Measurements from ENCODE around the gene CHRM5.

Gene CHRM5

DNA sequence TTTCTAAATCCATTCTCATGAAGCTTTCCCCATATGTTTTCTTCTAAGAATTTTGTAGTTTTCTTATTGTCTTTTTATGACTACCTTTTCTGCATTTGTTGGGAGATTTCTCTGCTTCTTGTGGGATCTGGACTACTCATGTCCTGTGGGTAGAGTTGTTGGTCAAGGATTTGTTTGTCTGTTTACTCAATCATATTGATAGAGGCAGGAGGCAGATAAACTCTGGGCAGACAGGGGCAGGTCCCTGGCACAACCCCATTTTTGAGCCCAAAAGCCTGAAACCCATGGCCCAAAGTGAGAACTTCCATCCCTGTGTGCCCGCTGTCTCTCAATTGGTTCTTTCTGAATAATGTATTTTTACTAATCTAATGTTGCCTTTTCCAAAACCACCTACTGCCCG is 145.9 kb downstream of the CHRM5 start:
- no peak for DNase-seq
- no peak overlapping the region for H3K27ac ChIP-seq
- H3K4me3 ChIP-seq = no peak overlapping the region
- intact Hi-C loops (cut with DNase I; ENCODE audit: low total_unique reads) = no loop called here
- H3K9me3 ChIP-seq = no peaks in the 10 kb centered on the region
- peaks cover 0 to 13% of the 10 kb centered on the region in 2 donors for H3K27me3 ChIP-seq
- TF ChIP-seq, protein P1, sequence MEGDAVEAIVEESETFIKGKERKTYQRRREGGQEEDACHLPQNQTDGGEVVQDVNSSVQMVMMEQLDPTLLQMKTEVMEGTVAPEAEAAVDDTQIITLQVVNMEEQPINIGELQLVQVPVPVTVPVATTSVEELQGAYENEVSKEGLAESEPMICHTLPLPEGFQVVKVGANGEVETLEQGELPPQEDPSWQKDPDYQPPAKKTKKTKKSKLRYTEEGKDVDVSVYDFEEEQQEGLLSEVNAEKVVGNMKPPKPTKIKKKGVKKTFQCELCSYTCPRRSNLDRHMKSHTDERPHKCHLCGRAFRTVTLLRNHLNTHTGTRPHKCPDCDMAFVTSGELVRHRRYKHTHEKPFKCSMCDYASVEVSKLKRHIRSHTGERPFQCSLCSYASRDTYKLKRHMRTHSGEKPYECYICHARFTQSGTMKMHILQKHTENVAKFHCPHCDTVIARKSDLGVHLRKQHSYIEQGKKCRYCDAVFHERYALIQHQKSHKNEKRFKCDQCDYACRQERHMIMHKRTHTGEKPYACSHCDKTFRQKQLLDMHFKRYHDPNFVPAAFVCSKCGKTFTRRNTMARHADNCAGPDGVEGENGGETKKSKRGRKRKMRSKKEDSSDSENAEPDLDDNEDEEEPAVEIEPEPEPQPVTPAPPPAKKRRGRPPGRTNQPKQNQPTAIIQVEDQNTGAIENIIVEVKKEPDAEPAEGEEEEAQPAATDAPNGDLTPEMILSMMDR (IDR thresholded peaks at IDR 0.05) = no peak
- H3K36me3 ChIP-seq = no peaks in the 10 kb centered on the region
- H3K4me1 ChIP-seq = no peaks in the 10 kb centered on the region

DNA sequence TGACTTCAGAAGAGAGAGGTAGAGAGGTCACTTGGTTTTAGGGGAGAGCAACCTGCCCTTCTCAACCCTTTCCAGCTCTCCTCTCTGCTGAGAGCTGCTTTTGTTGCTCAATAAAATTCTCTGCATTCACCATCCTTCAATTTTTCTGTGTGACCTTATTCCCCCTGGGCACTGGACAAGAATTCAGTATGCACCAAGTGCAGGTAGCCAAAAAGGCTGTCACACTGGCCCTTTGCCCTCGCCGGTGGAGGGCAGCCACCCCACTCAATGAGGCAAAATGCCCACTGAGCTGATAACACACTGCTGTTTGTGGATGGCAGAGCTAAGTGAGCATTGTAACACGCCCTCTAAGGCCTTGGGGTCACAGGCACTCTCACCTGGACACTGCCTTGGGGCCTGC is 146.4 kb downstream of the CHRM5 start:
- DNase-seq = no peak
- TF ChIP-seq, protein P1 (IDR thresholded peaks at IDR 0.05) = no peak
- Histone ChIP-seq H3K4me1 (no peaks in the 10 kb centered on the region), H3K27ac (no peak overlapping the region), H3K27me3 (peaks cover 0 to 13% of the 10 kb centered on the region in 2 donors), H3K36me3 (no peaks in the 10 kb centered on the region), H3K4me3 (no peak overlapping the region), H3K9me3 (no peaks in the 10 kb centered on the region)
- intact Hi-C loops (cut with DNase I; ENCODE audit: low total_unique reads) = no loop called here

DNA sequence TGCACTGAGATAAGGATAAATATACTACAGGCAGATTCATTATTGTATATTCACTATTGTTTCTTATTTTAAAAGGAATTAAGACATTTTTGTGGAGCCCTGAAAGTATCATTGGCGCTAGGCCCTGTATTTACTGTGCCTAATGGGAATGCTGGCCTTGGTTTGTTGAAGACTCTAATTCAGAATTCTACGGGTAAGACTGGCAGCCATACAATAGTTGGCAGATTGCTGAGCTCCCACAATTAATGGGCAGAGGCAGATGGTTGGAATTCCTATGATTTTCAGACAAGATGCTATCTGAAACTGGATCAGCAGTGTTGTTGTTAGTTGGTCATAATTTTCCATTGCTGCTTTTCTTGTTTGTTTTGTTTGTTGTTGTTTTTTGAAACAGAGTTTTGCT is 148.3 kb downstream of the CHRM5 start:
- Histone ChIP-seq H3K4me3 (no peak overlapping the region), H3K27ac (no peak overlapping the region), H3K9me3 (no peaks in the 10 kb centered on the region), H3K36me3 (no peaks in the 10 kb centered on the region), H3K27me3 (peaks cover 0 to 13% of the 10 kb centered on the region in 2 donors), H3K4me1 (no peaks in the 10 kb centered on the region)
- TF ChIP-seq, protein P1 (IDR thresholded peaks at IDR 0.05) = no peak
- intact Hi-C loops (cut with DNase I; ENCODE audit: low total_unique reads) = no loop called here
- no peak for DNase-seq

Measured in tibial artery (tissue), 4 donors.